Measurements from ENCODE around the gene LGR5.

Gene LGR5

GRCh38 chr12:71438670-71439361 lies 782 bp upstream of the LGR5 start:
- no peak for DNase-seq

GRCh38 chr12:71439362-71439612 lies 311 bp upstream of the LGR5 start:
- no peak for DNase-seq

DNA sequence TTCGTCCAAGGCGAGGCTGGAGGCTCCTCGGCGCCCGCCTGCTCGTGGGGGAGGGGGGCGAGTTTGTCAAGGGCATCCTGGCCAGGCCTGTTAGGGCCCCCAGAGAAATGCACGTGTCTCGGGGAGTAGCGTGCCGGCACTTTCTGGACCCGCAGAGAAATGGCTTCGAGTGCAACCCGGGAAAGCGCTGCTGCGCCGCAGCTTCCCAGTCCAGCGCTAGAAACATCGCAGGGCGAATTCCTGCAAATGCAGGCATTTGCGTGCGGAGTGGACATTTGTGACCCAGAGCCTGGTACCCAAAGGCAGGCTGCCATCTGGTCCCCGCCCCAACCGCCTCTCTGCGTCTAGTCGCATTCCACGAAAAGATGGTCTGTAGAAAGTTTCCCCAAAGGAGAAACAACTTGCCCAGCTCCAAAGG lies 756 bp downstream of the LGR5 start:
- peak; percentile 19 for DNase-seq

DNA sequence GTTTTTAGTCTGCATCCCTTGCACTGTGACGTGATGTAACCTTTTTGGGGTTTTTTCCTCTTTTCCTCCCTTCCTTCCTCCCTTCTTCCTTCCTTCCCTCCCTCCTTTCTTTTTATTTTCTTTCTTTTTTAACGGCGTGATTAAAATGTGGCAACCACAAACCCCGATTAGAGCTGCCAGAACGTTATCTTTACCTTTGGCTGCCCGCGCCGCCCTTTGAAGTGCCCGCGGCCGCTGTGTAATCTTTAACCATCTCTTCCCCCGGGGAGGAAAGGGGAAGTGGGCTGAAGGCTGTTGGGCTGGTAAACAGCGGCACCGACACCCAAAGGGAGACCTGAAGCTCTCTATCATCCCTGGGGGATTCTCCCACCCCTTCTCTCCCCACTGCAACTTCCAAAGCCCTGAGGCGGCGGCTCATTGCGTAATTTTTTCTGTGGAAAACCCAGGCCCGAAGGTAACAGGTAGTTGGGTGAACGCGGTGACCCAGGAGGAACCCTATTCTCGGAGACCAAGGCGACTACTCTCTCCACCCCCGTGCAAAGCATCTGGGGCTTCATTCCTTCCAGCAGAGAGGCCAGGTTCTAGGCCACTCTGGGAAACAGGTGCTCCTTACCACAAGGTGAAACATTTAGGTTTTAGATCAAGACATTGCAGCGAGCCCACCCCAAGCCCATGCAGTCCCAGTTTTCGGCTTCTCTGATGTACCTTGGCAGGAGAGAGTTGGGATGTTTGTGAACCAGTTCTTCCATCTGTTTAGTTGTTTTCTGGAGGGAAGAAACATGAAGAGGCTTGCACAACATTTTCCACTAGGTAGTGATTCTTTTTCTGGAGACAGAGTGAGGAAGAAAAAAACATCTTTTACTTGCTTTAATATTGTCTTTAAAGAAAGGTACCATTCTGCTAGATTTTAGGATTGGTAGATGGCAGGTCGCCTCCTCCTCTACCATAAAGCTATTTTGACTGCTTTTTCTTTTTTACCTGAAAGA lies 1.5 kb downstream of the LGR5 start:
- no peak for DNase-seq

DNA sequence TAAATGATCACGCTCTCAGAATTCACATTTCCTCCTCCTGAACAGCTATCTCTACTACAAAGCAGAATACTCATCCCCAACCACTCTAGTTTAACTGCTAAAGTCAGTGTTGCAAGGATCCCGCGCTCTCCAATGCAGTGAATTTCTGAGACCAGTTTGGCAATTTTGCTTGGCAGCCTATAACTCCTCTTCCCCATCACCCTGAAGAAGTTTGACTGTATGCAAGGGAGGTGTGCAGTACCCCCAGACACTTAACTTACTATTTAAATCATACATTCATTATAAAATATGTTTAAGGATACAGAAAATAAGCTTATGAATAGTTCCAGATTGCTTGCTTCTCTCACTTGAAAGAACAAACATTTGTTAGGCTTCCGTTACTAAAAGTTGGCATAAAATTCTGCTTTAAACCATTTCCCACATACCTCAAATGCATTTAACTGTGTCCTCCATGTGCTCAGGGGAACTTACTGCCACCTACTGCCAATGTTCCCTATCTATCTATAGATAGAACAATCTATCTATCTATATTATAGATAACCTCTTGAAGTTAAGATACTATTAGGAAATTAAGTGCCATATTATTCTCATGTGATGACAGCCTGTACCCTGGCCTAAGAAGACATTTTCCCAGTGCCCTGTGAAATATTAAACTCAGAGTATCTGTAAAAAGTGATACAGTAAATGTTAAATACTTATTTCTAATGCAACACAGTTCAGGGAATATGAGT lies 2.4 kb downstream of the LGR5 start:
- DNase-seq = no peak

DNA sequence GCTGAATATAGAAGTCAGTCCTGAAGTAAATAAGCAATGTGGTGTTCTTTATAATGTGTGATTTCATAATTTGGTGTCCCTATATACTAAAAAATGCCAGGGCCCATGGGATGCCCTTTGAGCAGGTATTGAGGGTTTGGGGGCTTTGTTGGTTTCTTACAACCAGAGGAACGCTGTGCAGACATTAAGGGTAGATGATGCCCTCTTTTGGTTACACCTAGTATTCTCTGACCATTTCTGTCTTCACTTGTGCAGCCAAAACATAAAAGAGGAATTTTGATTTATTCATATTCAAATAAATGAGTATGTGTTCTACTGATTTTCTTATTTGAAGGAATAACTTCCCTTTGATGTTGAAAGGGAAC lies 3.0 kb downstream of the LGR5 start:
- DNase-seq = no peak

- no peak for DNase-seq
These were observed 5.5 kb downstream of the LGR5 start for GRCh38 chr12:71445071-71445470.

- DNase-seq = no peak
These were observed 8.1 kb downstream of the LGR5 start for GRCh38 chr12:71447691-71448132.

- DNase-seq = no peak
These were observed 8.6 kb downstream of the LGR5 start for GRCh38 chr12:71448150-71448581.

- DNase-seq = no peak
These were observed 9.9 kb downstream of the LGR5 start for GRCh38 chr12:71449373-71450070.

- no peak for DNase-seq
These were observed 12.4 kb downstream of the LGR5 start for GRCh38 chr12:71452006-71452405.

- DNase-seq = no peak
These were observed 15.6 kb downstream of the LGR5 start for GRCh38 chr12:71455028-71455737.

DNA sequence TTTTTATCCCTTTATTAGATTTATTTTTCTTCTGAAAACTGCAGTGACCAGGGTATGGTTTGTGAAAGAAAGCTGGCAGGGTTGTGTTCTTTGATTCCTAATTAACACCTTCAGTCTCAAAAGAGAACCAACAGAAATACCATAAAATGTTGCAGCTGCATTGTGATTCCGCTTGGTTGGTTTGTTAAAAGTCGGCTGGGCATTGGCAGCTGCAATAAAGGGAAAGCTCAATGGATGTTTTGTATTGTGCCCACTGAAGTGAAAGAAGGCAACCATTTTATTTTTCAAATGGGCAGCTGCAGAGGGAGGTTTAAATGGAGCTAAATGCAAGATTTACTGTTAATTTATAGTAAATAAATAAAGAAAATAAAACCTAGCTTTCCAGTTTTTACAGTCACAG lies 16.7 kb downstream of the LGR5 start:
- DNase-seq = no peak

GRCh38 chr12:71456990-71457389 lies 17.4 kb downstream of the LGR5 start:
- DNase-seq = no peak

DNA sequence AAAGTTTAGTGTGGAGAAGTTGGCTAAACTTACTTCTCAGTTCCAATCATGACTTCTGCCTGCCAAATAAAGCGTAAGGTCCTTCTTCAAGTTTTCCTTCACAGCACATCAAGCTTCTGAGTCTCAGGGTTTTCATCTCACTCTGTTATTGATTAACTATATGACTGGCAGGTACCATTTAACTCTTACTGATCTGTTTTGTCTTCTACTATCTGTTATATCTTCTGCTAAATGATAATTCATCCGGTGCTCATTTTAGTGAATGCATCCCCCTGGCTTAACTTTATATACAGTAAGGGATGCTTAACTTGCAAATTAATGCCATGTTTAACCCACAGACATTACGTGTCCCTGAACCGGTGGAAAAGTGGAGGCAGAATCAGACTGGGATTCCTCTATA lies 20.7 kb downstream of the LGR5 start:
- DNase-seq = no peak

DNA sequence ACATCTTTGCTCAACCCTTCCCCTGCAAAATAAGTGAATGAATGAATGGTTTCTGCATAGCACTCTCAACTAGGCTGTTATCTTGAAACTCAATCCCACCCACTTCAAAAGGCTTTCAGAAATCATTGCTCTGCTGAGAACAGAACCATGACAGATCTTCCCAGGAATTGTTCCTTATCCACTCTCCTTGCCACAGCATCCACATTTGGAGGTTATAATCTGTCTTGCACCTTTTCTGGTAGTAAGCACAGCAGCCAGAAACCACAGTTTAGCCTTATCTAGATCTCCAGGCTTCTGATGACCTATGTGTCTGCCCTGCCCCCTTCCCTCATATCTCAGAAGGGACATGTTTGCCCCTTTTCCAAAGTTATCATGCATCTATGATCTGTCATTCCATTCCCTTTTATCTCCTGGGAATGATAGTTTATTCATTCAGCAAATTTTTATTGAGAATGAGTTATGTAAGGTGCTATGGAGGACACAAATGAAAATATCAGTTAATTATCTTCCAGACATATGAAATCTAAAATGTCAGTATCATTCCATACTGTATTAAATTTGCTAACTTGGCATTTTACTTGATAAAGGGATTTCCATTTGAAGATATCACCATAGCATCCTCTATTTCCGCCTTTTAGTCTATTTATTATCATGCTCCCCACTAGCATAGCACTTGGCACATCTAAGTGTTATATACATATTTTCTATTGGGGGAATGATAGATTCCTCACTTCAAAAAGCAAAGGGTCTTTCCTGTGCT lies 21.4 kb downstream of the LGR5 start:
- no peak for DNase-seq

- no peak for DNase-seq
These were observed 22.3 kb downstream of the LGR5 start for GRCh38 chr12:71461787-71462328.

DNA sequence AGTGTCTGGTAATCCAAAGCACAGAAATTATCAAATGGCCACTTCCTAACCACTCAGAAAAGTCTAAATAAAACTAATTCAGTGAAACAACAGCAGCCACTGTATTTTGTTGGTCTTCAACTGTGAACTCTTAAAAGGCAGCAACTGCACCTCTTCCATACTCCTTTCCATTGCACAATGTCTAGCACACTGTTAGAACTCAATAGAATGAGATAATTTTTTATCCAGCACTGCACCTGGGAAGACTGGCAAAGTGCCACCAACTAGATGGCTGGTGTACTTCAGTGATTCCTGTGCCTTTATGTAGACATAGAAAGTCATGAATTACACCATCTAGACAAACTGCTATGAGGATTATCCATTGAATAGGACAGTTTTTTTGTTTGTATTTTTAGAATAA lies 26.2 kb downstream of the LGR5 start:
- no peak for DNase-seq

DNA sequence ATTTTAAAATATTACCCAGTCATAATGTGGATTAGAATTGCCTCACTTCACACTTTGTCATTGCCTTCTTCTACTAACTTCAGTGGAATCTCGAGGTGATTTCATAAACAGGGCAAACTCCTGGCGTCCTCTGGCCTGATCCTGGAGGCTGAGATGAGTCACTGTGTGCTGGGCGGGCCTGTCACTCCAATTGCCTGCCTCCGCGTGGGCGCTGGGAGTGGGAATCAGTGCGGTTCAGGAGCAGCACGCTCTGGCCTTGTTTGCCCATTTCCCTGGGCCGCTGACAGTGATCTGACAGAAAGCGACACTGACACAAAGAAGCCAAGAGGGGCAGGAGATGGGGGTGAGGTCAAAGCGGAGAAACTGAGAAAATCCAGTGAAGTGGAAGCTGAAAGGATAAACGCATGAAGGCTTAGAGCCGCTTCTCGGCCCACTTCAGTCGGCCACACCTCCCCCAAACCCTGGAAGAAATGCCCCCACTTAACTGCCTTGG lies 29.7 kb downstream of the LGR5 start:
- no peak for DNase-seq

GRCh38 chr12:71472441-71472911 lies 32.9 kb downstream of the LGR5 start:
- DNase-seq = no peak

- DNase-seq = no peak
These were observed 35.2 kb downstream of the LGR5 start for GRCh38 chr12:71474791-71475190.

Measured in NCI-H146 (cell line).